ENCODE data around the gene ZNF697. TPM values are rescaled to one million over a fixed set of nuclear protein-coding genes. Genes with fewer than 3 reads are reported as not detected.

The ZNF697 gene
- total RNA-seq, 1 donor, result 14.2 TPM

DNA sequence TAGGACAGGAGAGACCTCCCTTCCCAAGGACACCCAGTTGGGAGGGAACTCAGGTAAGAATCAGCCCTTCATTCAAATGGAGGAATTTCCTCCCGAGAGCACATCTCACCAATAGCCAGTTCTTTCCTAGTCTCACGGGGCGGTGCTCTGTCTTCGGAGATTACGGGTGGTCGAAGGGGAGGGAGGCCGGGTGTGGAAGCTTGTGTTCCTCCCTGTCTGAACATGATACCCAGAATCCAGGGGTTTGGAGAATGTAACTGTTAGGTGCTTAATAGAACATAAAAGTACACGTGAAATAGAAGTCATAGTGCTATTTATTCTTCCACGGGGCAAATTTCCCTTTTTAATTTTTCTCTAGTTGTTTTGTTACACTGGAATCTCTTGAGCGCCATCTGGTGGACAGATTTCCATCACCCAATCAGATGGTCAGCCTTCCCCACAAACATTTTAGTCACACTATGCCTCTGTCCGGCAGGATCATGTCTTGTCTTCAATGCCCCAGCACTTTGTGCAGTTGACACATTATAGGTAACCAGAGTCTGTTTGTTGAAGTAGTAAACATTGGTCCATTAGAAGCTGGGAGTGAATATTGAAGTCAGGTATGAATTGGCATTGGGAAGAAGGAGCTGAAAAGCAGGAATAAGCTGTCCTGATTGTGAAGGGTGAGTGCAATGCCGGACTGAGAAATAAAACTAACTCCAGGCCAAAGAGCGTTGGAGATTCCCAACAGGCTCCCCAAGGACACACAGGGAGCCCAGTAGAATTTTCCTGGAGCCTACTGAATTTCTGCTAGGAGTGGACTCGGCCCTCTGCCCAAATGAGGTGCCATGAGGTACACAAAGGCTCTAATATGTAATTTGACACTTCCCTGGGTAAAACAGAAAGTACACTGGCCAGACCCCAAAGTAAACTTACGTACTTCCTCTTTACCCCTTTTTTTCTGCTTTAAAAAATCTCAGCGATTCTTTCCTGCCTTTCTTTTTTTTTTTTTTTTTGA lies 27.6 kb upstream of the ZNF697 start:
- TF ChIP-seq, protein P1, sequence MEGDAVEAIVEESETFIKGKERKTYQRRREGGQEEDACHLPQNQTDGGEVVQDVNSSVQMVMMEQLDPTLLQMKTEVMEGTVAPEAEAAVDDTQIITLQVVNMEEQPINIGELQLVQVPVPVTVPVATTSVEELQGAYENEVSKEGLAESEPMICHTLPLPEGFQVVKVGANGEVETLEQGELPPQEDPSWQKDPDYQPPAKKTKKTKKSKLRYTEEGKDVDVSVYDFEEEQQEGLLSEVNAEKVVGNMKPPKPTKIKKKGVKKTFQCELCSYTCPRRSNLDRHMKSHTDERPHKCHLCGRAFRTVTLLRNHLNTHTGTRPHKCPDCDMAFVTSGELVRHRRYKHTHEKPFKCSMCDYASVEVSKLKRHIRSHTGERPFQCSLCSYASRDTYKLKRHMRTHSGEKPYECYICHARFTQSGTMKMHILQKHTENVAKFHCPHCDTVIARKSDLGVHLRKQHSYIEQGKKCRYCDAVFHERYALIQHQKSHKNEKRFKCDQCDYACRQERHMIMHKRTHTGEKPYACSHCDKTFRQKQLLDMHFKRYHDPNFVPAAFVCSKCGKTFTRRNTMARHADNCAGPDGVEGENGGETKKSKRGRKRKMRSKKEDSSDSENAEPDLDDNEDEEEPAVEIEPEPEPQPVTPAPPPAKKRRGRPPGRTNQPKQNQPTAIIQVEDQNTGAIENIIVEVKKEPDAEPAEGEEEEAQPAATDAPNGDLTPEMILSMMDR (IDR thresholded peaks at IDR 0.05; ENCODE audit: insufficient read depth, low read depth, low read length), result peak; percentile 82
- peak overlapping the region; percentile 58 for H3K4me3 ChIP-seq (ENCODE audit: low read depth, low read length)
- peak; percentile 91 for DNase-seq (ENCODE audit: low read depth)

- DNase-seq (ENCODE audit: low read depth), result peak; percentile 85
- TF ChIP-seq, protein P1 (IDR thresholded peaks at IDR 0.05; ENCODE audit: insufficient read depth, low read depth, low read length), result peak; percentile 55
- H3K4me3 ChIP-seq (ENCODE audit: low read depth, low read length), result peak overlapping the region; percentile 58
Observed at GRCh38 chr1:119674835-119675289, 26.8 kb upstream of the ZNF697 start.

DNA sequence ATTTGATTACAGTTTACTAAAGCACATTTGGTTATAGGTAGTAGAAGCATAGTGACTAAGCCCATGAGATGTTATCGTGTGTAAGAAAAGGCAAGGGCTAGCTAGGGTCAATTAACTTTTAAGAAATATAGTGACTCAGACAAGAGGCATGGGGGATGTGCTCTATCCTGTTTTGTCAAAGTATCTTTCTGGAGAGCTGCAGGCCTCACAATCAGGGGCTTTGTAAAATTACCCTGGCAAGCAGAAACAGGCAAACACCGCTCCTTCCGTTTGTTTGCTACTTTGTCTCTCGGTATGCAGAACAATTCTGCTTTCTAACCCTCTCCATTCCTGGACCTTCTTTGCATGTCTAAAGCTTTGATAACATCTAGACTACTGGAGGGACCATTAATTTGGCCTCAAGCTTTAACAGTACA lies 26.1 kb upstream of the ZNF697 start:
- H3K4me3 ChIP-seq (ENCODE audit: low read depth, low read length), result no peak overlapping the region
- TF ChIP-seq, protein P1 (IDR thresholded peaks at IDR 0.05; ENCODE audit: insufficient read depth, low read depth, low read length), result no peak
- peak; percentile 66 for DNase-seq (ENCODE audit: low read depth)

- peak; percentile 19 for DNase-seq (ENCODE audit: low read depth)
- TF ChIP-seq, protein P1 (IDR thresholded peaks at IDR 0.05; ENCODE audit: insufficient read depth, low read depth, low read length), result no peak
- H3K4me3 ChIP-seq (ENCODE audit: low read depth, low read length), result no peak overlapping the region
Observed at GRCh38 chr1:119673171-119673940, 25.3 kb upstream of the ZNF697 start.

- no peak overlapping the region for H3K4me3 ChIP-seq (ENCODE audit: low read depth, low read length)
- DNase-seq (ENCODE audit: low read depth), result no peak
- TF ChIP-seq, protein P1 (IDR thresholded peaks at IDR 0.05; ENCODE audit: insufficient read depth, low read depth, low read length), result no peak
Observed at GRCh38 chr1:119670898-119671297, 22.8 kb upstream of the ZNF697 start.

GRCh38 chr1:119667173-119667572 lies 19.1 kb upstream of the ZNF697 start:
- no peak for DNase-seq (ENCODE audit: low read depth)
- H3K4me3 ChIP-seq (ENCODE audit: low read depth, low read length), result no peak overlapping the region
- TF ChIP-seq, protein P1 (IDR thresholded peaks at IDR 0.05; ENCODE audit: insufficient read depth, low read depth, low read length), result no peak

Data from fibroblast of villous mesenchyme (primary cell).